HCT116 (cell line): ENCODE results near the gene TLX1.

ENCODE experiments used
- CBX3 ChIP-seq: IDR thresholded peaks from 2 replicates; pipeline ENCODE4 v1.6.1; 2012; ENCODE audit warnings: low read depth
- EZH2 ChIP-seq: fragments of 200-600 bp; sonication (generic); IDR thresholded peaks from 2 replicates; pipeline ENCODE4 v1.6.1; 2017; ENCODE audit warnings: antibody characterized with exemption, mixed run types
- EZH2phosphoT487 ChIP-seq: fragments of 200-600 bp; IDR thresholded peaks from 2 replicates; pipeline ENCODE4 v1.6.1; 2018; ENCODE audit warnings: antibody characterized with exemption, borderline replicate concordance
- POLR2A ChIP-seq: IDR thresholded peaks from 2 replicates; pipeline ENCODE4 v1.7.0; 2011; ENCODE audit warnings: borderline replicate concordance; ENCODE audit not compliant: insufficient read depth, insufficient read length; ENCODE audit errors: extremely low read depth
- RAD21 ChIP-seq: IDR thresholded peaks from 2 replicates; pipeline ENCODE4 v1.6.1; 2012; ENCODE audit warnings: low read depth, mild to moderate bottlenecking
- REST ChIP-seq: IDR thresholded peaks from 2 replicates; pipeline ENCODE4 v1.6.1; 2012; ENCODE audit warnings: low read depth
- SRF ChIP-seq: IDR thresholded peaks from 2 replicates; pipeline ENCODE4 v1.6.1; 2012; ENCODE audit warnings: low read depth
- TCF7L2 ChIP-seq: IDR thresholded peaks from 2 replicates; pipeline ENCODE4 v1.7.0; 2011; ENCODE audit warnings: borderline replicate concordance, inconsistent platforms; ENCODE audit not compliant: insufficient read depth, insufficient read length; ENCODE audit errors: extremely low read depth
- YY1 ChIP-seq: IDR thresholded peaks from 2 replicates; pipeline ENCODE4 v1.6.1; 2011; ENCODE audit warnings: low read length, low read depth, moderate library complexity, mild to moderate bottlenecking; ENCODE audit not compliant: insufficient replicate concordance; ENCODE audit errors: extremely low read depth
- TF ChIP-seq, protein P1 (sequence below), 3 experiments: fragments of 200-600 bp in 1 of 3; sonication (generic) in 1 of 3; IDR thresholded peaks in 2 of 3; conservative IDR thresholded peaks in 1 of 3; 2 replicates each; pipeline ENCODE4 v1.5.1; 2012 to 2017; ENCODE audit warnings: low read depth in 2 of 3, low read length in 2 of 3, antibody characterized with exemption in 1 of 3, borderline replicate concordance in 1 of 3, control low read depth in 1 of 3, mild to moderate bottlenecking in 1 of 3, mixed read lengths in 1 of 3, mixed run types in 1 of 3, moderate library complexity in 1 of 3; ENCODE audit not compliant: insufficient read depth in 1 of 3

GRCh38 chr10:101182936-101183335 is 51.8 kb downstream of the TLX1 start:
- TF ChIP-seq, protein P1, sequence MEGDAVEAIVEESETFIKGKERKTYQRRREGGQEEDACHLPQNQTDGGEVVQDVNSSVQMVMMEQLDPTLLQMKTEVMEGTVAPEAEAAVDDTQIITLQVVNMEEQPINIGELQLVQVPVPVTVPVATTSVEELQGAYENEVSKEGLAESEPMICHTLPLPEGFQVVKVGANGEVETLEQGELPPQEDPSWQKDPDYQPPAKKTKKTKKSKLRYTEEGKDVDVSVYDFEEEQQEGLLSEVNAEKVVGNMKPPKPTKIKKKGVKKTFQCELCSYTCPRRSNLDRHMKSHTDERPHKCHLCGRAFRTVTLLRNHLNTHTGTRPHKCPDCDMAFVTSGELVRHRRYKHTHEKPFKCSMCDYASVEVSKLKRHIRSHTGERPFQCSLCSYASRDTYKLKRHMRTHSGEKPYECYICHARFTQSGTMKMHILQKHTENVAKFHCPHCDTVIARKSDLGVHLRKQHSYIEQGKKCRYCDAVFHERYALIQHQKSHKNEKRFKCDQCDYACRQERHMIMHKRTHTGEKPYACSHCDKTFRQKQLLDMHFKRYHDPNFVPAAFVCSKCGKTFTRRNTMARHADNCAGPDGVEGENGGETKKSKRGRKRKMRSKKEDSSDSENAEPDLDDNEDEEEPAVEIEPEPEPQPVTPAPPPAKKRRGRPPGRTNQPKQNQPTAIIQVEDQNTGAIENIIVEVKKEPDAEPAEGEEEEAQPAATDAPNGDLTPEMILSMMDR (IDR thresholded peaks at IDR 0.05 in 2 of 3, conservative IDR thresholded peaks at IDR 0.05 in 1 of 3; ENCODE audit: borderline replicate concordance in 1 of 3, insufficient read depth in 1 of 3, low read depth in 2 of 3, low read length in 2 of 3): no peak
- no peak for TF ChIP-seq EZH2phosphoT487
- TF ChIP-seq POLR2A: no peak
- no peak for TF ChIP-seq REST
- no peak for TF ChIP-seq EZH2
- no peak for TF ChIP-seq CBX3
- no peak for TF ChIP-seq TCF7L2
- TF ChIP-seq RAD21: no peak
- TF ChIP-seq SRF: no peak
- TF ChIP-seq YY1: no peak
